Activated CD8-positive, alpha-beta T cell treated with anti-CD3 and anti-CD28 coated beads for 36 hours (primary cell): ENCODE results near the gene OOSP4B. TPM values are rescaled to one million over a fixed set of nuclear protein-coding genes. Genes with fewer than 3 reads are reported as not detected.

Experiments used
- ATAC-seq: fragments of 200-7000 bp; cut with Tn5 transposase; one replicate; pipeline ENCODE4 v1.10.0; 2021; ENCODE audit warnings: mild to moderate bottlenecking, moderate library complexity
- CTCF ChIA-PET: fragments of 350-600 bp; sonication (Branson Sonifier 250); formaldehyde crosslinking; loops from one replicate; lab custom pipeline; 2021; ENCODE audit warnings: antibody characterized with exemption; lab: Charles Lee
- POLR2A ChIA-PET: fragments of 350-600 bp; sonication (Branson Sonifier 250); formaldehyde crosslinking; loops from one replicate; lab custom pipeline; 2021; ENCODE audit warnings: antibody characterized with exemption; lab: Charles Lee
- DNase-seq: peaks from one replicate; pipeline ENCODE4 v3.0.0-alpha.2; 2020
- H3K27ac Mint-ChIP-seq: one replicate; pipeline ENCODE4 v1.8.0; 2021; ENCODE audit warnings: mild to moderate bottlenecking, mixed read lengths
- H3K27me3 Mint-ChIP-seq: one replicate; pipeline ENCODE4 v1.8.0; 2021; ENCODE audit warnings: mixed read lengths
- H3K36me3 Mint-ChIP-seq: one replicate; pipeline ENCODE4 v1.8.0; 2021; ENCODE audit warnings: low read depth, mixed read lengths
- H3K4me1 Mint-ChIP-seq: one replicate; pipeline ENCODE4 v1.8.0; 2021; ENCODE audit warnings: low read depth, mixed read lengths
- H3K4me3 Mint-ChIP-seq: one replicate; pipeline ENCODE4 v1.8.0; 2021; ENCODE audit warnings: mild to moderate bottlenecking, moderate library complexity, mixed read lengths
- H3K9me3 Mint-ChIP-seq: one replicate; pipeline ENCODE4 v1.8.0; 2021; ENCODE audit warnings: mixed read lengths
- CTCF ChIP-seq: fragments of 200-600 bp; IDR thresholded peaks from one replicate; pipeline ENCODE4 v1.8.0; 2022; ENCODE audit warnings: antibody characterized with exemption, mild to moderate bottlenecking
- intact Hi-C: fragments of 100-400 bp; cut with micrococcal nuclease; formaldehyde crosslinking; loops from one replicate; pipeline ENCODE4 v1.10.0; 2022
- total RNA-seq, 2 experiments: library from RNA; stranded (reverse); gene quantifications; one replicate each; pipeline ENCODE4 v1.2.3, GENCODE V29; 2021

The OOSP4B gene
- total RNA-seq, 2 experiments from 2014 or later: not detected

- Mint-ChIP-seq H3K27me3 (peaks cover 10% of the 10 kb centered on the region), H3K9me3 (no peaks in the 10 kb centered on the region), H3K4me1 (no peaks in the 10 kb centered on the region), H3K36me3 (no peaks in the 10 kb centered on the region), H3K27ac (no peak overlapping the region), H3K4me3 (no peak overlapping the region)
- POLR2A ChIA-PET: no interaction called here
- intact Hi-C loops: no loop called here
- TF ChIP-seq CTCF: no peak
- CTCF ChIA-PET: no interaction called here
- no peak for ATAC-seq
- no peak for DNase-seq
Observed at GRCh38 chr11:60080535-60080934, 63.6 kb downstream of the OOSP4B start.

Other genes starting within 250 kb of the OOSP4B start
- gene MRPL16, start 206.4 kb upstream of the OOSP4B start, total RNA-seq: 10 to 100 TPM; 76.4 to 78.7 TPM
- not detected for gene CBLIF, start 171.7 kb upstream of the OOSP4B start, total RNA-seq
- not detected for gene TCN1, start 150.7 kb upstream of the OOSP4B start, total RNA-seq
- gene OOSP3, start 138.4 kb upstream of the OOSP4B start, total RNA-seq: not detected
- gene OOSP1, start 78.7 kb upstream of the OOSP4B start, total RNA-seq: not detected
- not detected for gene OOSP4A, start 53.1 kb upstream of the OOSP4B start, total RNA-seq
- not detected for gene OOSP2, start 23.2 kb downstream of the OOSP4B start, total RNA-seq
- not detected for gene MS4A3, start 39.5 kb downstream of the OOSP4B start, total RNA-seq
- gene MS4A2, start 71.5 kb downstream of the OOSP4B start, total RNA-seq: not detected
- gene MS4A6A, start 165.9 kb downstream of the OOSP4B start, total RNA-seq: not detected
- not detected for gene MS4A4E, start 226.0 kb downstream of the OOSP4B start, total RNA-seq